LNCAP (cell line): ENCODE data around the gene PSME3IP1.

ENCODE experiments used
- TF ChIP-seq, protein P1 (sequence below): fragments of 450-650 bp; IDR thresholded peaks from 2 replicates; pipeline ENCODE4 v1.5.1; 2017; ENCODE audit warnings: mild to moderate bottlenecking

The PSME3IP1 gene

DNA sequence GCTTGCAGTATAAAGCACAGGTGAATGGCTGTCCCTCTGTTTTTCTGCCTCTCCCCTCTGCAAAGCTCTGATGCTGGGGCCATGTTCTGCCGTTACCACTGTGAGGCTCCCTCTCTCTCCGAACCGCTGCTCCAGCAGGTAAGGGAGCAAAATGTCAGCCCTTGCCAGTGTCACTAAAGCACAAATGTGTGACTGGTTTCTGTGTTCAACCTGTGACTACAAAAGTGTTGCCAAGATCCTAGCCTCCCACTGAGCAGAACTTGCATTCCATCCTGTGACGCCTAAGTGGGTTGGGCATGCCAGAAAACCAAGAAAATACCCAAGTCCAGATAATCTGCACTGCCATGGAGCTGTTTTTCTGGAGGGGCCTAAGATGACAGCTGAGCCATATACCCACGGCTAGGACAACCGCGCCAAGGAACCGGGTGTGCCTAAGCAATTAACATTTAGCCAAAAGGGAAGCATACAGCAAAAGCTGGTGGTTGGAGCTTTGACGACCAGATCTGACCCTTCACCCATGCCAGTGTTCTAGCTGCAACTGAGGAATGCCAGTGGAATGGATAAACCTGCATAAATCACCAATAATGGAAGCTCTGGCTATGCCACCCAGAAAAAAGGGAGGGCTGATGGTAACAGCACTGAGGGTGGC, 35.0 kb downstream of the PSME3IP1 start:
- TF ChIP-seq, protein P1, sequence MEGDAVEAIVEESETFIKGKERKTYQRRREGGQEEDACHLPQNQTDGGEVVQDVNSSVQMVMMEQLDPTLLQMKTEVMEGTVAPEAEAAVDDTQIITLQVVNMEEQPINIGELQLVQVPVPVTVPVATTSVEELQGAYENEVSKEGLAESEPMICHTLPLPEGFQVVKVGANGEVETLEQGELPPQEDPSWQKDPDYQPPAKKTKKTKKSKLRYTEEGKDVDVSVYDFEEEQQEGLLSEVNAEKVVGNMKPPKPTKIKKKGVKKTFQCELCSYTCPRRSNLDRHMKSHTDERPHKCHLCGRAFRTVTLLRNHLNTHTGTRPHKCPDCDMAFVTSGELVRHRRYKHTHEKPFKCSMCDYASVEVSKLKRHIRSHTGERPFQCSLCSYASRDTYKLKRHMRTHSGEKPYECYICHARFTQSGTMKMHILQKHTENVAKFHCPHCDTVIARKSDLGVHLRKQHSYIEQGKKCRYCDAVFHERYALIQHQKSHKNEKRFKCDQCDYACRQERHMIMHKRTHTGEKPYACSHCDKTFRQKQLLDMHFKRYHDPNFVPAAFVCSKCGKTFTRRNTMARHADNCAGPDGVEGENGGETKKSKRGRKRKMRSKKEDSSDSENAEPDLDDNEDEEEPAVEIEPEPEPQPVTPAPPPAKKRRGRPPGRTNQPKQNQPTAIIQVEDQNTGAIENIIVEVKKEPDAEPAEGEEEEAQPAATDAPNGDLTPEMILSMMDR = no peak

DNA sequence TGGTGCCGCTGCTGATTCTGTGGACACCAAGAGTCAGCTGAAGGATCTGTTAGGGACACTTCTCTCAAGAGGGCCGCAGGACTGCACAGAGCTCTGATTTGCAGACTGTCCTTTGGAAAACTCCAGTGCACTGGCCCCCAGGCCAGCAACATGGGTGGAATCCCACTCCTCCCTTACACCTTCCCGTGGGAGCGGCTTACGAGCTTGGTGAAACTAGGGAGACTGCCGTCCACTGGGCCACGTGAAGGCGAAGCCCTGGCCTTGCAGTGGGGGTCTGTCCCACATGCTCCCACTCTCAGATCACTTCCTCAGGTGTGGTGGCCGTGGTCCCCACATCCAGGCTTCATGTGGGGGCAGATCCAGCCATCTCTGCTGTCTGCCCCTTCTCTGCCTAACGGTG, 36.4 kb downstream of the PSME3IP1 start:
- TF ChIP-seq, protein P1 = no peak

DNA sequence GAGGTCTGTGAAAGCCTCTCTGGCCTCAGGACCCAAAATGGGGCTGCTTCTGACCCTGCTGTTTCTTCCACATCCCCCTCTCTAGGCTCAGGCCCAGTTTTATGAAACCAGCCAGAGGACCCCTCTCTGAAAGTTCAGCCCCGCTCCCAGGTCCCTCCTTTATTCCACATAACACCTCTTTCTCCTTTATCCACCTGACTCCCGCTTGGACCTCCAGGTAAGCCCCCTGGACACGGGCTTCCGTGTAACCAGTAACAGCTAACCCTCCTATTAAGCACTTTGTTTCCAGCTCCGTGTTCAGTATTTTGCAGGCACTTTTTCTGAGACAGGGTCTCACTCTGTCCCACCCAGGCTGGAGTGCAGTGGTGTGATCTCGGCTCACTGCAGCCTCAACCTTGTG, 37.4 kb downstream of the PSME3IP1 start:
- TF ChIP-seq, protein P1 = no peak

DNA sequence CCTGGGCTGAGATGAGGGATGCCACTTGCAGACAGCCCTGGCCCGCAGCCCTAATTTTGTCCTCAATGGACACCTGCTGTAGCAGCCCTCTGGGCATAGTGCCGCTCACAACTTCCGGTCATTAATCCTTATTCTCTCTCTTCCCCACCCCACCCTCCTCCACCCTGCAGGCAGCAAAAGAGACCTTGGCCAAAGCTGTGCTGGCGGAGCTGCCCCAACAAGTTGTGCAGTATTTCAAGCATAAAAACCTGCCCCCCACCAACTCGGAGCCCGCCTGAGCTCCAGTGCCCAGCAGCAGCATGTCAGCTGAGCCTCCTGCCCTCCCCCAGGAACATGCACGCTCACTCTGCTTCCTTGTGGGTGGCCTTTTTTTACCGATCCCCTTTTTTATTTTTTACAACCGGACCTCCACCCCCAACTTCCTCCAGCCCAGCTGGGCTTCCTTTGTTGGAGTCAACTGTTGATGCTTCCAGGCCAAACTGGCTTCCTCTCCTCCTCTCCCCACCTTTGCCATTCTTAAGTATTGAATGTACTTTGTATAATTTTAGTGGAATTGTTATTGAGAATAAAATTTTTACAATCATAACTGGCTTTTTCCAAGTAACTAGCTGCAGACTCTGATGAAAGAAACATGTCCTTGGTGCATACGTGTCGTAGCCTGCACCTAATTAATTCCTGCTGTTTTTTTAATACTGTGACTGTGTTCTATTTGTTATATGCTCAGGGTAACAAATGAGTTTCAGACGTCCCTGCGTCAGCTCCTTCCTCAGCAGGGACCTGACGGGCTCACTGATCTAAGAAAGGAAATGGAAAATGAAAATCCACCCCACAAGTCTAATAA, 38.2 kb downstream of the PSME3IP1 start:
- TF ChIP-seq, protein P1 = no peak

DNA sequence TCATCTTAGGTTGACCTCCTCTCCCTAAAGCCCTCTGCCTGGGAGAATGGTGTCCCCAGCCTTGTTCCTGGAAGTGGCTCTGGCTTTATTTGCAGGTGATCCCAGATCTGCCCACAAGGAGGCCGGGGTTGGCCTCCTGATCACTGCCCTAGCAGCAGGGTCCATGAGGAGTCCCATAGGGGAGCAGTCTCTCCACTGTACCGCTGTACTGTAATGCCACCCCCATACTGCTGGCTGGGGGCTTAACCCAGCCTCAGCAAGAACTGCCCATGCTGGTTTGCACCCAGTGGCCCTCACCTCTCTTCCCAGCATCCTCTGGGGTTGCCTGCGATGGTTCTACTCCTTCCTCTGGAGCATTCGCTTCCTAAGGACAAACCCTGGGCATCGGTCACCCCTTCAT, 39.1 kb downstream of the PSME3IP1 start:
- TF ChIP-seq, protein P1 = no peak

DNA sequence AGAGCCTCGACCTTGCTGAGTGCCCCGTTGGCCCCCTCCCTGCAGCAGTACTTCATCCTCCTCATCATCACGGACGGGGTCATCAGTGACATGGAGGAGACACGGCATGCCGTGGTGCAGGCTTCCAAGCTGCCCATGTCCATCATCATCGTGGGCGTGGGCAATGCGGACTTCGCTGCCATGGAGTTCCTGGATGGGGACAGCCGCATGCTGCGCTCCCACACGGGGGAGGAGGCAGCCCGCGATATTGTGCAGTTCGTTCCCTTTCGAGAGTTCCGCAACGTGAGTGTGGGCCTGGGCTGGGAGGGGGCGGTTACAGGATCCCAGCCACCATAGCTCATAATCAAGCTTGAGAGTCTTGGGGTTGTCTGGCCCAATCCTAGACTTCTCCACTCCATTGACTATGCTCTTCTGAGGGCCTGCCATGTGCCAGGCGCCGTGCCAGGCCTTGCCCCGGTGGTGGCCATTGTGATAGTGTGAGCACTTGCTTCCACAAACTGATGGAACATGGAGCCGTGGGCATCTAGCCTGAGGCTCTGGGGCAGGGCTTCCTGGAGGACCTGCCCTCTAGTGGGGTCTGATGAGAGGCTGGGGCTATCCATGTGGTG, 39.7 kb downstream of the PSME3IP1 start:
- TF ChIP-seq, protein P1 = no peak

DNA sequence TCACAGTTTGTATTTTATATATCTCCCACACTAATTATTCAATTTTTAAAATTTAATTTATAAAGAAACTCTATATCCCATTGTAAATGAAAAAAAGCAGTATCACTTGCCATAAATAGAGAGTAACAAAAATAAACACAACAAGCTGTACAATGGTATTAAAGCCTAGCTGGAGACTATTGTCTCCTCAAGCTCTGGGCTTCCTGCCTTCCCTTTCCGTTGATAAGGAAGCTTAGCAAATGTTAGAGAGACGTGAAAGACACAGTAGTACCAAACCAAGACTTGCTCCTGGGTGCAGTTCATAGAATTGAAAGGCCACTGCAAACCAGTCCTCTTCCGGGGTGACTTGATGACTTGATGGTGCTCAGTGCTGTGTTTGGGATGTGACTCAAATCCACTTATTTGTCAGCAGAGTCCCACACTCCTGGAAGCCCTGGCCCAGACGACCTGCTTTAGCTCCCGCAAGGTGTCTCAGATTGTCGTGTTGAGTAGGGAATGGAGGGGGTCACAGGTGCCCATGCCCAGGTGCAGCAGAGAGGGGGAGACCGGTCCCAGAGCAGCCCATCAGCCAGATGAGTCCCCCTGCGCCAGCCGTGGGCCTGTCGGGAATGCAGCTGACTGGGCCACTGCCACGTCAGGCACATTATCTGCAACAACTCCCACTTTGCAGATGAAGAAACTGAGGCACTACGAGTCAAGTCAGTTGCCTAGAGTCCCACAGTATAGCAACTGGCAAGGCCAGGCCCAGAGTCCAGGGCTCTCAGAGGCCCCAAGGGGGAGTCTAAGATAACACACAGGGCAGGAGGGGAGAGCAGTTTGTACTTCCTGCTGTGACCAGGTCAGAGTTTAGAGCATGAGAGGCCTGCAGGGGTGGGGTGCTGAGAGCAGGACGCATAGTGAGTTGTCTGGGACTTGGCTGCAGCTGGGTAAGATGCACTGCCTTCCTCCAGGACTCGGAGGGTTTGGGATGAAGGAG, 40.5 kb downstream of the PSME3IP1 start:
- TF ChIP-seq, protein P1 = no peak
